Right lobe of liver (tissue), 4 donors: ENCODE measurements around the gene ELMO1.

ENCODE experiments used
- CTCF ChIP-seq, 4 donors: fragments of 200-600 bp in 3 of 4; fragments of 450-650 bp in 1 of 4; IDR thresholded peaks; one replicate each; pipeline versions ENCODE4 v1.5.1 to v1.8.0; 2016 to 2022; ENCODE audit warnings: antibody characterized with exemption in 4 of 4, mild to moderate bottlenecking in 2 of 4
- POLR2A ChIP-seq: fragments of 450-650 bp; IDR thresholded peaks from one replicate; pipeline ENCODE4 v1.6.1; 2017; ENCODE audit warnings: antibody characterized with exemption, mild to moderate bottlenecking
- donor health status: DM: no; HTN: no; CAD: no.
- donor health status: DM: no; HTN: no; CAD: no.
- donor health status: DM: no; HTN: yes; CAD: no.

GRCh38 chr7:36995776-36996175, 452.9 kb downstream of the ELMO1 start:
- TF ChIP-seq CTCF (IDR thresholded peaks at IDR 0.05) (no peak), POLR2A (no peak)
